NCI-H460 (cell line): ENCODE data around the gene ASIC2. TPM values are rescaled to one million over a fixed set of nuclear protein-coding genes. Genes with fewer than 3 reads are reported as not detected.

ENCODE experiments used
- DNase-seq: peaks from one replicate; pipeline ENCODE4 v3.0.0-alpha.2; 2016; ENCODE audit warnings: low read depth; ENCODE audit errors: extremely low read depth
- total RNA-seq: library from RNA; depleted of rRNA; stranded (reverse); fragments of >200 nt; shearing (Covaris generic); gene quantifications from 2 replicates; pipeline ENCODE4 v1.2.3, GENCODE V29; 2014

Gene ASIC2
- total RNA-seq, 1 experiment from 2014 or later: not detected

GRCh38 chr17:33121272-33121671 lies 171.8 kb downstream of the ASIC2 start:
- DNase-seq: no peak

- DNase-seq: no peak
Observed at GRCh38 chr17:33120103-33120502, 173.0 kb downstream of the ASIC2 start.

GRCh38 chr17:33118391-33119075 lies 174.6 kb downstream of the ASIC2 start:
- no peak for DNase-seq

GRCh38 chr17:33116021-33116551 lies 177.0 kb downstream of the ASIC2 start:
- DNase-seq: no peak

- no peak for DNase-seq
Observed at GRCh38 chr17:33115366-33115765, 177.7 kb downstream of the ASIC2 start.

GRCh38 chr17:33113991-33114370 lies 179.1 kb downstream of the ASIC2 start:
- no peak for DNase-seq

GRCh38 chr17:33113276-33113990 lies 179.7 kb downstream of the ASIC2 start:
- no peak for DNase-seq

GRCh38 chr17:33112763-33113162 lies 180.3 kb downstream of the ASIC2 start:
- DNase-seq: no peak

- DNase-seq: no peak
Observed at GRCh38 chr17:33109336-33110072, 183.6 kb downstream of the ASIC2 start.

- DNase-seq: no peak
Observed at GRCh38 chr17:33106525-33107165, 186.4 kb downstream of the ASIC2 start.

GRCh38 chr17:33105911-33106310 lies 187.2 kb downstream of the ASIC2 start:
- no peak for DNase-seq

- DNase-seq: no peak
Observed at GRCh38 chr17:33099906-33100305, 193.2 kb downstream of the ASIC2 start.

GRCh38 chr17:33099252-33099651 lies 193.8 kb downstream of the ASIC2 start:
- DNase-seq: no peak

- DNase-seq: no peak
Observed at GRCh38 chr17:33097411-33097810, 195.7 kb downstream of the ASIC2 start.

GRCh38 chr17:33096161-33096560 lies 196.9 kb downstream of the ASIC2 start:
- no peak for DNase-seq

- no peak for DNase-seq
Observed at GRCh38 chr17:33091271-33091670, 201.8 kb downstream of the ASIC2 start.

- DNase-seq: no peak
Observed at GRCh38 chr17:33090806-33091205, 202.3 kb downstream of the ASIC2 start.

GRCh38 chr17:33086878-33087277 lies 206.2 kb downstream of the ASIC2 start:
- DNase-seq: no peak

GRCh38 chr17:33086041-33086440 lies 207.1 kb downstream of the ASIC2 start:
- DNase-seq: no peak

GRCh38 chr17:33085256-33085655 lies 207.8 kb downstream of the ASIC2 start:
- DNase-seq: no peak

GRCh38 chr17:33084755-33085154 lies 208.3 kb downstream of the ASIC2 start:
- DNase-seq: no peak
